Activated CD4-positive, CD25-positive, alpha-beta regulatory T cell treated with anti-CD3 and anti-CD28 coated beads, Interleukin-2, amount 50 U/mL, for 72 hours (primary cell): ENCODE results near the gene INSIG2.

Experiments
- DNase-seq: peaks from one replicate; pipeline ENCODE4 v3.0.0; 2021

INSIG2 gene

DNA sequence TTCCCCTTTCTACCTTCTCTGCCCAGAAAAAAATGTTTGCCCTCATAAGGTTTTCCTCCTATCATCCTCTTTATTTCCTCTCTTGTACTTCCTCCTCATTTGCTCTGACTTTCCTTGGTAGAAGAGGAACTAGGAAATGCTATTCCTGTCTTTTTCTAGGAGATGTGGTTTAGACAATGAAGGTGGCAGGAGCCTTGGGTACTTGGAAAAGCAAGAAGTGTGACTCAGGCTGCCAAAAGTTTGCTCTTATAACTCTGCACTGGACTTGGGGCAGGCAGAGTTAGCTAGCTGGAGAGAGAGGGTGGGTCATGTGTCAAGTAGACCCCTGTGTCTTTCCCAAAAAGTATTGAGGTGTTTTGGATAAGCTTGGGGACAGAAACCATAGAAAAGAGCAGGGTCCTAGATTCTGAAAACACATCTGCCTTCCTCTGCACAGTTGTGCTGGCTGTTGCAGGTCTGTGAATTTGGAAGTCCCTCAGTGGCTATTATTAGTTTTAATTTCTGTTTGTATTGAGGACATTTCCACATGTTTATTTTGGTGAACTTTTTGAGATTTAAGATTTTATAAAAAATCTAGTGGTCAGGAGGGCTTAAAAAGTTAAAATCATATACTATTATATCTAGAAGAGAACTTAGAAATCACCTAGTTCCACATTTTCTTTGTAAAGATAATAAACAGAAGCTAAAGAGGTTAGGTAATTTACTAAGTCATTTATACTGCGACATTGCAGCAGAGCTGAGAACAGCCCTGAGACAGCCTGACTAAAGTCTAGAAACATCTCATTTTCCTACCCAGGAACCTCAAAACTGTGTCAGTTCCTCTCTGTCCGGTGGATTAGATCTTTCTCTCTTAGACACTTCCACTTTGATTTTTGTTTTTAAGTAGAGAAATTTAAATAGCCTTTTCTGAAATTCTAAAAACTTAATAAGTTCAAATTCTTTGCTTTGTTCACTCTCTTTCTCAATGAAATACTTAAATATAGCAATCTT lies 16.0 kb downstream of the INSIG2 start:
- DNase-seq, result no peak

DNA sequence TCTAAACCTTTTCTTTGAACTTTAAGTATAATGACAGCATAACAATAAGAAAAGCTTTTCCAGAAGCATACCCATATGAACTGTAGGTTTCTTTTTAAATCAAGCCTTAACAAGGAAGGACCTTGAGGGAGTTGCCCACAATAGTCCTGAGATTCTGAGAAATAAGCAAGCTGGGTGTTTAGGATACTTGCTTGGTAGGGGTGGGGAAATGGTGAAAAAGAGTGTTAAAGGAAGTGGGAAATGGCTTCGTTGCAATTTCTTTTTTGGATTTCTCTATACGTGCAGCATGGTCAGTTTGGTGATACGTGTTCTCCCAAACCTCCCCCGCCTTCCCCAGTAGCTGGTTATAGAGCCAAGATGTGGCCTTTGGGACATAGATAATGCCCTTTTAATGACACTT lies 17.2 kb downstream of the INSIG2 start:
- no peak for DNase-seq

DNA sequence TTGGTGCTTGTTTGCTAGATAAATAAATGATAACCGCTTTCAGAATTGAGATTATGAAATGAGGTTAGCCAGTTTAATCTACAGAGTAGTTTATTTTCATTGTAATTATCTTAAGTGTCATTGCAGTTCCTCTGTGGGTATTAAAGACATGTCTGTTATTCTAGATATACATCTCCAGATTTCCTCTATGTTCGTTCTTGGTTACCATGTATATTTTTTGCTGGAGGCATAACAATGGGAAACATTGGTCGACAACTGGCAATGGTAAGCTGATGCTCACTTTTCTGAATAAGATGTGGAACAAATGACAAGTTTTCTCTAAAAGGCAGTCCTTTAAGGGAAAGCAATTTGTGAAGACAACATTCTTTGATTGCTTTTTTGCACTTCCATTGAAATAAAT lies 18.7 kb downstream of the INSIG2 start:
- DNase-seq, result no peak

DNA sequence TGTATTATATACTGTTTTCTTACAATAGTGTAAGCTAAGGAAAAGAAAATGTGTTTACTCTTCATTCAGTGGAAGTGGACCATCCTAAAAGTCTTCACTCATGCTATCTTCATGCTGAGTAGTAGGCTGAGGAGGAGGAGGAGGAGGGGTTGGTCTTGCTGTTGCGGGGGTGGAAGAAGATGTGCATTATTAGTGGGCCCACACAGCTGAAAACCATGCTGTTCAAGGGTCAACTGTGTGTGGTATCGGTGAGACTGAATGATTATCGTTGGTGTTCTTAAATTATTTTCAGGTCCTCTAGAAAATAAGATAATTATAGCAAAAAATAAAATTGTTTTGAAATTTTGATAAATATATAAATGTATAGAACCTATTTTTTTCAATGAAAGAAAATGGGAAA lies 22.0 kb downstream of the INSIG2 start:
- no peak for DNase-seq

GRCh38 chr2:118110991-118111390 lies 22.7 kb downstream of the INSIG2 start:
- DNase-seq, result no peak

DNA sequence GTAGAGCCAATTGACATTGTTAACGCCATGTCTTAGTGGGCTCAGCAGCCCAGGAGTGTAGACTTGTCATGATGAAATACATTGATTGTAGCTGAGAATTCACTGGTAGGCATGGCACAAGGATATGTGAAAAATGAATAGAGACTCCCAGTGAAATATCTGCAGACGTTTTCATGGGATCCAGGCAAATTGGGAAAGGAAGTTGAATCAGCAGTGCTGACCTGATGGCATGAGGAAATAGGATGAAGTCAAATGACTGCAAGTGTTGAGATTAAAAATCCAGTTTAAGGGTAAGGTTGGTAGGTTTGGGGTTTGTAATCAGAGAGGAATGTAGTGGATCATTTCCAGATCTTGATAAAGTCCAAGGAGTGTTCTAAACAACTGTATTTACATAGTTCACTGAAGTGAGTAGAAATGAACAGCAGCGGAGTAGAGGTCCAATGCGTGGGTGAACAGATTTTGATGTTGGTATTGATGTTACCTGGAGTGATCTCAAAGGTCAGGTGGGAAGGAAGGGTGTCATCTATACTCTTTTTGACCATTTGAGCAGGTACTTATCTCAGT lies 24.6 kb downstream of the INSIG2 start:
- no peak for DNase-seq

DNA sequence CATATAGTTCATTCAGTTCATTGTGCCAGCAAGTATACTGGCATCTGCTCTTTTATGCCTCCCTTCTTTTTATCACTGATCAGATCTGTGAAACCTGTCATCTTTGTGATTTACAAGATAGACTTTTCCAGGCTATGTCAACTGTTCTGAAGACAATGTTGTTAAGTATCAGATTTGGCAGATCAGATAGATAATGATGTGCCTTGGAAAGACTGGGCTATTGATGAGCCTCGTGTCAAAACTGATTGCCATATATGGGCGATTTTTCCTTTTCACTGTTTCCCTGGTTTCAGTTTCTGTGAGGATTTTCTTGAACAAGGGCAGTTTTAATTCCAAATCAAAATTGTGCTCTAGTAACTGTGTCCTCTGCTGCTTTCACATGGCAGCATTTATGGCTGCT lies 26.6 kb downstream of the INSIG2 start:
- DNase-seq, result no peak

DNA sequence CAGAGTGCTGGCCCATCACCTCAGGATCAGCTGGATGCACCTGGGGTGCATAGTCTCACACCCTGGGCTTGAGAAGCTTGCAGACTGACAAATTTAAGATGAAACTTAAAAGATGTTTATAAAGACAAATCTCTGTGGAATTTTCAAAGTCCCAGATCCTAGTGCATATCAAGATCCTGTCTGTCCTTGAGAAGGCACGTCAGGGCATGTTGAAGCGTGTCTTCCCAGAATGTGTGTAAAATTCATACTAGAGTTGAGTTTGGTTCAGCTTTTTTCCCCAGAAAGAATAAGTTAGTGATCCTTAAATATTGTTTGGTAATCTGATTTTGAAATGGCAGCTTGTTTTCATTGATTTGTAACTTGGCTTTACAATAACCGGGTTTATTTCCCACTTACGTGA lies 27.5 kb downstream of the INSIG2 start:
- DNase-seq, result no peak

- DNase-seq, result no peak
These were observed 30.2 kb downstream of the INSIG2 start for GRCh38 chr2:118118479-118118878.

GRCh38 chr2:118119158-118119727 lies 31.0 kb downstream of the INSIG2 start:
- no peak for DNase-seq

GRCh38 chr2:118119761-118120400 lies 31.6 kb downstream of the INSIG2 start:
- no peak for DNase-seq

DNA sequence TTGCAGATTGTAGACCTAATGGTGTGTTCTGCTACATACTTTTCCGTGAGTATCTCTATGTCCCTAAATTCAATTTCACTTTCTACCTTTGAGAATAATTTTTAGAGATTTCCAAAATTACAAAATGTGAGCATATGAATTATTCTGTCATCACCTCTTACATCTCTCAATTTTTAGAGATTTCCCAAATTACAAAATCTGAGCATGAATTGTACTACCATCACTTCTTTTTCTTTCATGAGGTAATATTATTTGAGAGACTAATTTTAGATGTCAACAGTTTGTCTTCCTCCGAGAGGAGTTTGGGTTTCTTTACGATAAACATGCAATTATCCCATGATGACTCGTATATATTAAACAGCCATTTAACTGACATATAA lies 32.1 kb downstream of the INSIG2 start:
- no peak for DNase-seq

- DNase-seq, result no peak
These were observed 32.8 kb downstream of the INSIG2 start for GRCh38 chr2:118121101-118121500.

DNA sequence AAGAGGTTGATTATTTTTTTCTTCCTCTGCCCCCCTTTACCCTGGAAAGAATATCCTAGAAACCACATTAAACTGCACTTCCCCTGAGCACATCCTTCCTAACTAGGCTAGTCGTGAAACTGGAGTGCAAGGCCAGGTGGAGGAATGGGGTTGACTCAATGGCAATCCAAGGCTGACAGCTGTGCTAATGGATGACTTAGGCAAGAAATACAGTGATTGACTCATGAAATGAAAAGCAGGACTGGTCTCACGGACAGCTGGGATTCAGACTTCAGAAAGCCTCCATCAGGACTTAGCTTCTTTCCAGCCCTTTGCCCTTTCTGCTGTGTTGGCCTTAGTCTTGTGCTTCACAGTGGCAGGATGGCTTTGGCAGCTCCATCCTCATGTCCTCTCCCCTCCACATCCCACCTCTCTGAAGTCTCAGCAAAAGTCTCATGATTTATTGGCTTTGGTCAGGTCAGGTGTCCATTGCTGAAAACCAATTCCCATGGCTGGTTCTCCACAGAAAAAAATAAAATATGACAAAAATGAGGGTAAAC lies 33.8 kb downstream of the INSIG2 start:
- no peak for DNase-seq

DNA sequence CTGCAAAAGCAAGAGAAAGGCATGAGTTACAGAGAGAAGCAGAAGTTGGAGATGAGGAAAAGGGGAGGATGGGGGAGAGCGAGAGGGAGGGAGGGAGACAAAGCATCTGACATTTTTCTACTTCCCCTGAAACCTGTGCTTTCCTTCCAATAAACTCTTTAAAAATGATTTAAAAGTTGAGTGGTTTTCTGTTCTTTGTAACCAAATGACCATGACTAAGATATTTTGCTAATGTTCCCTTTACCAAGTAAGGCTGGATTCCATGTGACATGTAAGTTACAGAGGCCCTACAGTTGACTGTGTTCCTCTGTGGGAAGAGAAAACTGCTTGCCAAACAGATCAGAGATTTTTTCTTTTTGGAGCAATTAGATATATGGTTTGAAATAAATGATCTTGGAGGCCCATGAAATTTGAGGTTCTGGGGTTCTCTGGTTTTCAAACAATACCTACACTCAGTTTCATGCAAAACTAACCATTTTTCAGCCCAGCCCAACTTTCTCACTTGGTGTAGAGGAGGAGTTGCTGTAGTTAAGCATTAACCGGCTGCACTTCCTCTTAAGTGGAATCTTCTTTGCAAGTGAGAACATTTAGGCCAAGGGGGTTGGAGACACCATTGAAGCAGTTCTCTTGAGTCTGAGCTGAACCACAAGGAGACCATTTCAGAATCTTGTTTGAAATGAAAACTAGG lies 34.5 kb downstream of the INSIG2 start:
- DNase-seq, result no peak

DNA sequence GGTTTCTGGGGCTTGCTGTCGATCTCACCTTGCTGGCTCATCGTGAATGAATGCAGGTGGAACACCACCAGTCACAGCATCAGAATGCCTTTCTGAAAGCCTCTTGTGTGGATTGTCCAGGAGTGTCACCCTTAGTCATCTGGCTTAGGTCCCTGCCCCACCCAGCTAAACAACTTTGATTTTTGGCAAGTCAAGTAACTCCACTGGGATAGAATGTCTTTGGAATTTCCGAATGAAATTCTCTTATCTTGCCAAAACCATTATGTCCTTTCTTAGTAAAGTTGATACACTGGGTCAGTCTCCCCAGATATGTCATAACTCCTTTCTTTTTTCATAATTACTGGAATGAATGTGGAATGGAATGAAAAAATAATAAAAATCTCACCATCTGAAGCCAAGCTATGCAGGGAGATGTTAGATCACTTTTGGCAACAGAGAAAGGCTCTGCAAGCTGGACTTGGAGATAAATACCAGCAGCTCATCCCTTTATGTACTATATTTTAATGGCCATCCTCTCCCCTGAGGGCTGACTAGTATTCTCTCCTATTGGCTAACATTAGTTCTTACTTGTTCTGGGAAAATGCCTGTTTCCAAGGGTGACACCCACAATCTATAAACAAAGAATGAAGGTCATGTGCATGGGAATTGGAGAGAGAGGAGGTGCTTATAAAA lies 35.4 kb downstream of the INSIG2 start:
- DNase-seq, result no peak

- no peak for DNase-seq
These were observed 36.1 kb downstream of the INSIG2 start for GRCh38 chr2:118124288-118124891.

GRCh38 chr2:118127250-118127649 lies 39.0 kb downstream of the INSIG2 start:
- no peak for DNase-seq

DNA sequence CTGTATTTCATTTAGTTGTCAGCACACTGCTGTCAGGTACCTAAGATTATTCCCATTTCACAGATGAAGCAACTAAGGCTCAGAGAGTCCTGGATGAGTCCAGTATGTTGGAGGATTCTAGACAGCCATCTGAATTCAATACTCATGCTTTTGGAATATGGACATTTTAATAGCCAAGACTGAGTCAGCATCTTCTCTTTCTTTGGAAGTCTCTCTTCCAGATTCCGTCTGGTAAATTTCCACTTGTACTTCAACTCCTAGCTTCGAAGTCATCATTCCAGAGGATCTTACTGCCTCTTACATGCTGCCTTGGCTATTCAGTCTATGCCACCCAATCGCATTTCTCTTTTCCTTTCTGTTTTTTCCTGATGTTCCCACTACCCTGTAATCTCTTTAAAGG lies 40.6 kb downstream of the INSIG2 start:
- DNase-seq, result no peak

GRCh38 chr2:118130385-118130784 lies 42.1 kb downstream of the INSIG2 start:
- DNase-seq, result no peak

GRCh38 chr2:118131771-118132170 lies 43.5 kb downstream of the INSIG2 start:
- no peak for DNase-seq

GRCh38 chr2:118133916-118134315 lies 45.6 kb downstream of the INSIG2 start:
- DNase-seq, result no peak
